ENCODE data around the gene RFFL. TPM values are rescaled to one million over a fixed set of nuclear protein-coding genes. Genes with fewer than 3 reads are reported as not detected.

RFFL gene
- total and polyA plus RNA-seq, 2 donors (not counting 1 experiment from before 2014, with no cell fraction given), result 13.6 to 36.9 TPM

- no peaks in the 10 kb centered on the region for H3K9me3 ChIP-seq (ENCODE audit: control extremely low read depth in 1 of 3, control insufficient read depth in 2 of 3, insufficient read depth in 1 of 3, low read length in 2 of 3)
- no peak overlapping the region for H2AFZ ChIP-seq (ENCODE audit: insufficient read depth, low read depth, low read length, poor library complexity, severe bottlenecking)
- no peak overlapping the region for H3K27ac ChIP-seq (ENCODE audit: low read length in 2 of 2)
- no peak overlapping the region for H3K4me3 ChIP-seq (ENCODE audit: control extremely low read depth in 1 of 5, extremely low read depth in 1 of 5, insufficient read depth in 1 of 5, low read depth in 2 of 5, low read length in 4 of 5)
- no peak for TF ChIP-seq CTCF (IDR thresholded peaks at IDR 0.05)
- no peak for TF ChIP-seq EZH2 (IDR thresholded peaks at IDR 0.05; ENCODE audit: borderline replicate concordance, insufficient read depth, low read depth, low read length, poor library complexity, severe bottlenecking)
- DNase-seq (no peak), ATAC-seq (ENCODE audit: low read depth) (no peak)
- peaks cover 8 to 11% of the 10 kb centered on the region in 2 donors for H3K4me1 ChIP-seq (ENCODE audit: control insufficient read depth in 2 of 2, insufficient read depth in 2 of 2, low read length in 2 of 2)
- WGBS (ENCODE audit: insufficient coverage), result no CpG with 5 or more reads among the region's 1 CpG
- no peak overlapping the region for H3K27ac Mint-ChIP-seq
- H3K4me1 Mint-ChIP-seq, result peaks cover 20% of the 10 kb centered on the region
- peaks cover 0 to 16% of the 10 kb centered on the region in 2 experiments for H3K36me3 ChIP-seq (replicated peaks in 1 of 2; ENCODE audit: control extremely low read depth in 1 of 2, control insufficient read depth in 1 of 2, extremely low read depth in 1 of 2, insufficient read depth in 2 of 2, low read length in 1 of 2)
- intact Hi-C loops (cut with micrococcal nuclease), result no loop called here
- no peak overlapping the region for H3K4me3 Mint-ChIP-seq
- H3K27me3 Mint-ChIP-seq, result no peaks in the 10 kb centered on the region
- H3K4me2 ChIP-seq (replicated peaks; ENCODE audit: low read depth, low read length, poor library complexity, severe bottlenecking), result no peak overlapping the region
- POLR2A ChIA-PET, result no interaction called here
- H3K9me3 Mint-ChIP-seq (ENCODE audit: insufficient read depth), result no peaks in the 10 kb centered on the region
- H3K9ac ChIP-seq (ENCODE audit: low read length), result no peak overlapping the region
- H3K27me3 ChIP-seq (replicated peaks in 1 of 4; ENCODE audit: control extremely low read depth in 1 of 4, control insufficient read depth in 3 of 4, insufficient read depth in 4 of 4, low read length in 3 of 4), result no peaks in the 10 kb centered on the region
- H4K20me1 ChIP-seq (ENCODE audit: control insufficient read depth, insufficient read depth, low read length, poor library complexity, severe bottlenecking), result no peaks in the 10 kb centered on the region
- H3K79me2 ChIP-seq (ENCODE audit: control insufficient read depth, insufficient read depth, low read length), result peaks cover 7% of the 10 kb centered on the region
- CTCF ChIA-PET, result interaction anchor here (1.1 to 1.6 kb wide), 2 partner anchors 39 to 64 kb away, joined by 3 to 5 read pairs; no protein-coding TSS in a partner anchor
These were observed 38.0 kb downstream of the RFFL start for GRCh38 chr17:35025541-35025940.

- intact Hi-C loops (cut with micrococcal nuclease), result loop anchor here (2.0 kb wide), 1 partner anchor 65 kb away; no protein-coding TSS in a partner anchor
- TF ChIP-seq CTCF (IDR thresholded peaks at IDR 0.05) (no peak), EZH2 (IDR thresholded peaks at IDR 0.05; ENCODE audit: borderline replicate concordance, insufficient read depth, low read depth, low read length, poor library complexity, severe bottlenecking) (no peak)
- Mint-ChIP-seq H3K4me1 (peaks cover 14% of the 10 kb centered on the region), H3K27me3 (no peaks in the 10 kb centered on the region), H3K4me3 (no peak overlapping the region), H3K27ac (no peak overlapping the region), H3K9me3 (ENCODE audit: insufficient read depth) (no peaks in the 10 kb centered on the region)
- CTCF ChIA-PET, result interaction anchor here (0.8 to 2.8 kb wide), 4 partner anchors 12 to 66 kb away, joined by 3 to 18 read pairs (median 5); partner anchors contain the start of gene RFFL
- Histone ChIP-seq H3K79me2 (ENCODE audit: control insufficient read depth, insufficient read depth, low read length) (peaks cover 7% of the 10 kb centered on the region), H3K27ac (ENCODE audit: low read length in 2 of 2) (peak overlapping the region in 1 of 2 donors; percentile 31), H3K9me3 (ENCODE audit: control extremely low read depth in 1 of 3, control insufficient read depth in 2 of 3, insufficient read depth in 1 of 3, low read length in 2 of 3) (no peaks in the 10 kb centered on the region), H3K27me3 (replicated peaks in 1 of 4; ENCODE audit: control extremely low read depth in 1 of 4, control insufficient read depth in 3 of 4, insufficient read depth in 4 of 4, low read length in 3 of 4) (no peaks in the 10 kb centered on the region), H4K20me1 (ENCODE audit: control insufficient read depth, insufficient read depth, low read length, poor library complexity, severe bottlenecking) (no peaks in the 10 kb centered on the region), H3K36me3 (replicated peaks in 1 of 2; ENCODE audit: control extremely low read depth in 1 of 2, control insufficient read depth in 1 of 2, extremely low read depth in 1 of 2, insufficient read depth in 2 of 2, low read length in 1 of 2) (peaks cover 0 to 30% of the 10 kb centered on the region in 2 experiments), H3K9ac (ENCODE audit: low read length) (no peak overlapping the region), H3K4me3 (ENCODE audit: control extremely low read depth in 1 of 5, extremely low read depth in 1 of 5, insufficient read depth in 1 of 5, low read depth in 2 of 5, low read length in 4 of 5) (no peak overlapping the region), H3K4me2 (replicated peaks; ENCODE audit: low read depth, low read length, poor library complexity, severe bottlenecking) (no peak overlapping the region), H3K4me1 (ENCODE audit: control insufficient read depth in 2 of 2, insufficient read depth in 2 of 2, low read length in 2 of 2) (peaks cover 7 to 8% of the 10 kb centered on the region in 2 donors), H2AFZ (ENCODE audit: insufficient read depth, low read depth, low read length, poor library complexity, severe bottlenecking) (no peak overlapping the region)
- 100% methylated on average over 1 of the region's 3 CpGs for WGBS (ENCODE audit: insufficient coverage)
- ATAC-seq (ENCODE audit: low read depth), result no peak
- DNase-seq, result no peak
- POLR2A ChIA-PET, result no interaction called here
These were observed 40.0 kb downstream of the RFFL start for GRCh38 chr17:35023538-35023937.

All from B cell (primary cell).